Fibroblast of skin of back (primary cell): ENCODE measurements around the gene SLC13A1. TPM values are rescaled to one million over a fixed set of nuclear protein-coding genes. Genes with fewer than 3 reads are reported as not detected.
"Not testable (repeated sequence)": the region's sequence is repeated elsewhere in the genome, so short reads cannot be mapped to it uniquely, and the experiment has no call there.

ENCODE experiments used
- DNase-seq: peaks from one replicate; pipeline ENCODE4 v3.0.0-alpha.2; 2013
- polyA plus RNA-seq, 2 experiments: library from polyadenylated mRNA; unstranded; fragments of 120-200 nt; gene quantifications; one replicate each; pipeline ENCODE4 v1.2.1, GENCODE V29; 2013; ENCODE audit not compliant: insufficient read length in 2 of 2

The SLC13A1 gene, protein sequence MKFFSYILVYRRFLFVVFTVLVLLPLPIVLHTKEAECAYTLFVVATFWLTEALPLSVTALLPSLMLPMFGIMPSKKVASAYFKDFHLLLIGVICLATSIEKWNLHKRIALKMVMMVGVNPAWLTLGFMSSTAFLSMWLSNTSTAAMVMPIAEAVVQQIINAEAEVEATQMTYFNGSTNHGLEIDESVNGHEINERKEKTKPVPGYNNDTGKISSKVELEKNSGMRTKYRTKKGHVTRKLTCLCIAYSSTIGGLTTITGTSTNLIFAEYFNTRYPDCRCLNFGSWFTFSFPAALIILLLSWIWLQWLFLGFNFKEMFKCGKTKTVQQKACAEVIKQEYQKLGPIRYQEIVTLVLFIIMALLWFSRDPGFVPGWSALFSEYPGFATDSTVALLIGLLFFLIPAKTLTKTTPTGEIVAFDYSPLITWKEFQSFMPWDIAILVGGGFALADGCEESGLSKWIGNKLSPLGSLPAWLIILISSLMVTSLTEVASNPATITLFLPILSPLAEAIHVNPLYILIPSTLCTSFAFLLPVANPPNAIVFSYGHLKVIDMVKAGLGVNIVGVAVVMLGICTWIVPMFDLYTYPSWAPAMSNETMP
- not detected for polyA plus RNA-seq (2013, experiment 1 of 2; ENCODE audit: insufficient read length)
- polyA plus RNA-seq (2013, experiment 2 of 2; ENCODE audit: insufficient read length) = not detected

DNA sequence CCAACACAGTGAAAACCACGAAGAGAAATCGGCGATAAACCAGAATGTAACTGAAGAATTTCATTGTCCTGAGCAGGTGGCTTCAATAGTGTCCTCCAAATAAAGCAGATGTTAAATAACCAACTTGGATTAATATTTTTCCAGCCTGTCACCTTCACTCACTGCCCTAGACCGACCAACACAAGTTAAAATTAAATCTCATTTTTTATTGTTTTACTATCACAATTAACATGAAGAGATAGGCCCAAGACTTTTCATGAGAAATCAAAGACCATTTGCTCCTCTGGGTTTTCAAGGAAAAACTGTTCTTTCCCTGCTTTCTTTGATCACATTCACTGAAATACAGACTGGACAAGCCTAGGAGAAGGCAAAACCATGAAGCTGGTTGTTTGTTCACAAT, at the start of gene SLC13A1:
Gene SLC13A1 (minus strand): TSS at position 87 of the 400 bp plus-strand sequence. CDS start 23 bp downstream, at position 64.
- no peak for DNase-seq

DNA sequence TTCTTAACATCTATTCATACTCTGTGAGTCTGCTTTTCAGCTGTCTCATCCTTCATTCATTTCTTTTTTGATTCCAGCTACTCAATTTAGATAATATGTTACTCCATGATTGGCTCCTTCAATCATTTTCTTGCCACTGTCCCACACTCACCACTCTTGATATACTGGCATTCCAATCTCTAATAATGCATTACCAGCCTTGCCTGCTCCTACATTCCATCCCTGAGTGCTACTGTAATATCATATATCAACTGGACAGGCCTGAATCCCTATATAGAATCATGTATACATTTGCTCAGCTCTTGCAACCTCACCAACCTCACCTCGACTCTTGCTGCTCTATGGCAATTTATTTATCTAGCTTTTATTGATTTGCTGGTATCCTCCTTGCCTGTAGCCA, 45.0 kb upstream of the SLC13A1 start:
- DNase-seq = no peak

DNA sequence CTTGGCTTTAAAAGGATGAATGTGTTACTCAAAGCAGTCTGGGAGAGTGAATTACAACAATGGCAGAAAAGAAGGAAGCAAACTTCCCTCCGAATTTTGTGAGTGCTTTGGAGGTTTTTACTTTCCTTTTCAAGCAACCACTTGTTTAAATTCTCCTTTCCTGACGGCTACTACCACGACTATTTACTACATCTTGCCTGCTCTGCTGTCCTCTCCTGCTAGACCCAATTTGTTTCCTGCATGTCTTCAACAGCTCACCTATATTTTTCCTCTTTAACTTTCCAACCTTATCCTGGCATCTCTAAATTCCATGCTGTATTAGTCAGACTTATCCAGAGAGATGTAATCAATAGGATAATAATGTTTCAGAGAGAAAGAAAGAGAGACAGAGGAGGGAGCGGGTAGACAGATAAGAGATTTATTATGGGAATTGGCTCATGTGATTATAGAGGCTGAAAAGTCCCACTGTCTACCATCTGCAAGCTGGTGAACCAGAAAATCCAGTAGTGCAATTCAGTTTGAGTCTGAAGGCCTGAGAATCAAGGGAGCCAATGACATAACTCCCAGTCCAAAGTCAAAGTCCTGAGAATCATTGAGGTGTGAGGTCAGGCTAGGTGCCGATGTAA, 42.8 kb upstream of the SLC13A1 start:
- no peak for DNase-seq

DNA sequence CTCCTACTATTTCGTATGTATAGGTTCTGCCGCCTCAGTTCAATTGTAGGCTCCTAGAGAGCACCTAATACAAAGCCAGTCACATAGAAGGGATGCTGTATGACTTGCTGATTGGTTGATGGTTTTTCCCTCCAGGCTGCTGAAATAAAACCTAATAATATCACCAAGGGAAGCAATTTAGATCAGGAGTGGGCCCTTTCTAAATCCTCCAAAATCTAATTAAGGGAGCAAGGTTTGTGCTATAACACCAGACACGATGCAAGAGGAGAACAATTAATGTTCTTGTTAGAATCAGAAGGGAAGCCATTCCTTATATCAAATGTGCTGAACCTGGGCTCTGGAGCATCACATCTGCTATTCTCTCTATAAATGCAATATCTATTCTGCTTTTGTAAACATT, 42.0 kb upstream of the SLC13A1 start:
- DNase-seq = no peak

DNA sequence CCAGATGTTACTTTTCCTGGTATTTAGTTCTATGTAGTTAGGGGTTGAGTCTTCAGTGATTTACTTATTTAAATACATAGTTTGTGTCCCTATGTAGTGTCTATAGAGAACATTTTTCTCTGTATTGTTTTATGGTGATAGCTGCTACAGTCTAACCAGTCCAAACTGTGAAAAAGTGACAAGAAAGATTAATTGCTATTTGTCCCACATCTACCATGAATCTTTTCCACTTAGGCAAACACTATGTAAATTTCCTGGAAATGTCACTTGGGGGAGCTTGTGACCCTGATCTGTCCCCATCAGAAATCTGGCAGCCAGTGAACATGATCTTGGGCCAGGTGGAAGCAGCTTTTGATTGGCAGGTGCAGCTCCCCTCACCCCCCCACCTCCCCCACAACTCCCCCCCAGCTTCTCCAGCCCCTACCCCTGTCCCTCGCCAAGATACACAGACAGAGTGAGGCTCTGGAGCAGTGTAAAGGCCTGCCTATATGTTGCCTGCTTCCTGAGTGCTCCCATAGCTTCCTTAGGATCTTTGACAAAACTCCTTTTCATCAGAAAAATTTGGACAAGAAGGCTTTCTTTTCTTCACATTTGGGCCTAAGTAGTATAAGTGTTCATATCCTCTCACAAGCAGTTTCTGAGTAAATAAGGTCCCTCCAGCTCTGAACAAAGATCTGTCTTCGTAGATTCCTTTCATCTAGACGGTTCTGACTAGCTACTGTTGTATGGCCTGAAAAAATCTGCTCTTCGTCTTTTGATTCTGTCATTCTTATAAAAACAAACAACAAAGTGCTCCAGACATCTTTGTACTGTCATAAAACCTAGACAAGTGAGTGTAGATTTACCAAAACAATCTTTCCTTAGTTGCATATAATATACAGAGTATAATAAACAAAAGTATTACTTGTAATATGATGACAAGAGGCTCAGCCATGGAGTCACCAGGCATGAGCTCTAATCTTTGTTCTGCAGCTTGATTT, 31.5 kb upstream of the SLC13A1 start:
- no peak for DNase-seq

DNA sequence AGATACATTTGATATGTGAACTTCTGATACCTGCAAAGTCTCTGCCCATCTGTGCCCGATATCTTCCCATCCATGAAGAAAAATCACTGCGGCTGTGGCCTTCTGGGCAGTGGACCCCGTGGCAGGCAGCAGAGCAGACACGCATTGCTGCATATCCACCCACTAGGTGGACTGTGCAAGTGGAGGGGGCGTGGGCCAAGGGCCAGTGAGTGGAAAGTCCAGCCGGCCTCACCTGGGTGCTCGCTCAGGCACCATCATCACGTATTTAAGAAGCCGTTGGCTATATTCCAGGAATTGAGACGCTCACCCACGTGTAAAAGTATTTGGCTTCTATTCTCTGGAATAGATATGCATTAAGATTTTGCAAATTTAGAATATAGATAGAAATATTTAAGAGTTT, 30.8 kb upstream of the SLC13A1 start:
- no peak for DNase-seq

DNA sequence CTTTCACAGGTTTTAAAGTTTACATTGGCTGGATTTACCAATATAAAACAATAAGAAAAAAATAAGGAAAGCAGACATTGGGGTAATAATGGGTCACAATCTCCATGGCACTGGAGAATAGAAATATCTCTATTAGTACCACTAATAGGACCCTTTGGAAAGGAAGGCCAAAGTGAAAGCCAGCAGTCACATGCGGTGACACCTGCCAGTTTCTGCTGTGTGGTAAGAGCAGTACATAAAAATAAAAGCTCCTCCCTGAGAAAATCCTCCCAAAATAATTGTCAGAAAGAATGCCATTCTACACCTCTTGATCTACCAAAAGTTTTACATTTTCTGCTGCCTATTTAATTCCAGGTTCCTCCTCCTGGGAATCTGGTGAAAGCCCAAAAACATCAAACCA, 30.4 kb upstream of the SLC13A1 start:
- DNase-seq = no peak

DNA sequence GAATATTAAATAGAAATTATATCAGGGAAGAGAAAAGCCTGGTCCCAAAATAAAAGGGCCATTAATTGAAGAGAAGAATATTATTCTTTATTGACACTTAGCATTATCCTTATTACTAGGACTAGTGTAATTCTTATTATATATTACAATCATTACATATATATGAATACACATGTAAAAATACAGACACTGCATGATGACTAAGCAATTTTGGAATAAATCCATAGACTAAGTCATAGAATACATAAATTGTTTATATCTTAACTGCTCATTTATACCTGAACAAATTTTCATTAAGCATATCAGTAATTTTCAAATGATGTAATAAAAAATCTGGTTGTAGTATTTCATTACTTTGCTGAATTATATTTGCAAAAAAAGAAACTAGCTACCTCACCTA, 29.7 kb upstream of the SLC13A1 start:
- DNase-seq = no peak

DNA sequence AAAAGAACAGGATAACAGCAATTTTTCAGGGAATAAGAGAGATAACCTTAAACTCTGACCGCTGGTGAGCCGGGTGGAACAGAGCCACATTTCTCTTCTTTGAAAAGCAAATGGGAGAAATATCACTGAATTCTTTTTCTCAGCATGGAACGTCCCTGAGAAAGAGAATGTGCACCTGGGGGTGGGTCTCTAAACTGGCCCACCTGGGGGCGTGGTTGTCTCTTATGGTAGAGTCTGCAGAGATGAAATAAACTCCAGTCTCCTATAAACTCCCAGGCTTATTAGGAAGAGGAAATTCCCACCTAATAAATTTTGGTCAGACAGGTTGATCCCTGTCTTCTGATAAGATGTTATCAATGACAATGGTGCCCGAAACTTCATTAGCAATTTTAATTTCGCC, 27.9 kb upstream of the SLC13A1 start:
- not testable (repeated sequence) for DNase-seq

DNA sequence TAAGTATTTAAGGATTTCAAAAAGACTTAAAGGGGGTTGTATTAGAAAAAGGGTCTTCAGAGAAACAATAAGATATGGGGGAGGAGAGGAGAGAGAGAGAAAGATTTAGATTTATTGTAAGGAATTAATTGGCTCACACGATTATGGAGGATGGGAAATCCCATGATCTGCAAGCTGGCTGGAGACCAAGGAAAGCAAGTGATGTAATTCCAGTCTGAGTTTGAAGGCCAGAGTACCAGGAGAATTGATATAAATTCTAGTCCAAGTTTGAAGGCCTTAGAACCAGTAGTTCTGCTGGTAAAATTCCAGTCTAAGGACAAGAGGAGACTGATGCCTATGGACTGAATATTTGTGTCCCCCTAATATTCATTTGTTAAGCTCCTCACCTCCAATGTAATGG, 20.6 kb upstream of the SLC13A1 start:
- no peak for DNase-seq

DNA sequence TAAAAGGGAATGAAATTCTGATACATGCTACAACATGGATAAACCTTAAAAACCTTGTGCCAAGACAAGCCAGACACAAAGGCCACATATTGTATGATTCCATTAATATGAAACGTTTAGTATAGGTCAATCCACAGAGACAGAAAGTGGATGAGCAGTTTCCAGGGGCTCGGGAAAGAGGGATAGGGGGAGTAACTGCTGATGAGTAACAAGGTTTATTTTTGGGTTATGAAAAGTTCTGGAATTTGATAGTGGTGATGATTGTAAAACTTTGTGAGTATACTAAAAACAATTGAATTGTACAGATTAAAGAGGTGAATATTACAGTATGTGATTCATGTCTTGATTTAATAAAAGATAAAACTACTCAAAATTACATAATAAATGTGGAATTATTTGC, 19.1 kb upstream of the SLC13A1 start:
- peak; percentile 9 for DNase-seq

DNA sequence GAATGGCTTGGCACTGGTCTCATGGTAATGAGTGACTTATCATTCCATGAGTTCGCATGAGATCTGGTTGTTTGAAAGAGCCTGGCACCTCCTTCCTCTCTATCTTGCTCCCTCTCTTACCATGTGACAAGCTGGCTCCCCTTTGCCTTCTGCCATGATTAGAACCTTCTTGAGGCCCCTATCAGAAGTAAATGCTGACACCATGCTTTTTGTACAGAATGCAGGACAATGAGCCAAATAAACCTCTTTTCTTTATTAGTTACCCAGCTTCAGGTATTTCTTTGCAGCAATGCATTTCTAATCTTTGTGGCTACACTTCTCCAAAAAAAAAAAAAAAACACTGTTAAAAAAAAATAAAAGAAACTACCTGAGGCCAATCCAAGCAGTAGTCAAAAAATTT, 17.1 kb upstream of the SLC13A1 start:
- no peak for DNase-seq

DNA sequence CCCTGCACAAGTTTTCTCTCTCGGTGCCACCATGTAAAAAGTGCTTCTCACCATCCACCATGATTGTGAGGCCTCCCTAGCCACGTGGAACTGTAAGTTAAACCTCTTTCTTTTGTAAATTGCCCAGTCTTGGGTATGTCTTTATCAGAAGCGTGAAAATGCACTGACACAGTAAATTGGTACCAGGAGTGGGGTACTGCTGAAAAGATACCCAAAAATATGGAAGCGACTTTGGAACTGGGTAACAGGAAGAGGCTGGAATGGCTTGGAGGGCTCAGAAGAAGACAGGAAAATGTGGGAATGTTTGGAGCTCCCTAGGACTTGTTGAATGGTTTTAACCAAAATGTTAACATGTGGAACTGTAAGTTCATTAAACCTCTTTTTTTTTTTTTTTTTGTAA, 15.6 kb upstream of the SLC13A1 start:
- no peak for DNase-seq

DNA sequence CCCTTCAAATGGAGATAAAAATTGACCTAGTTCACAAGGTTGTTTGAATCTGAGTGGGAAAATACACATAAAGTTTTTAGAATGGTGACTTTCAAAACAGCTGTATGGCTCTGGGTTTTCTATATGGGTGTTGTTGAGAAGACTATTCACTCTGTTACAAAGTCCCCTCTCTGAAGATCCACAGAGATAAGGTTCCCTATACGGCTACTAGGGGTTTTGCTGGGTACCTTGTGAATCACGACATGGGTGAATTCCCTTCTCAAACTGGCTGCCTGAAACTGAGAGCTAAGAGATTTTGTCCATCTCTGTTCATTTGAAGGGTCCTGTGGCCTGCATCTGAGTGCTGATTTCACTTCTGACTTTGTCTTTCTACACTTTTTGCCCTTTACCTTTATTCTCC, 11.8 kb upstream of the SLC13A1 start:
- no peak for DNase-seq

DNA sequence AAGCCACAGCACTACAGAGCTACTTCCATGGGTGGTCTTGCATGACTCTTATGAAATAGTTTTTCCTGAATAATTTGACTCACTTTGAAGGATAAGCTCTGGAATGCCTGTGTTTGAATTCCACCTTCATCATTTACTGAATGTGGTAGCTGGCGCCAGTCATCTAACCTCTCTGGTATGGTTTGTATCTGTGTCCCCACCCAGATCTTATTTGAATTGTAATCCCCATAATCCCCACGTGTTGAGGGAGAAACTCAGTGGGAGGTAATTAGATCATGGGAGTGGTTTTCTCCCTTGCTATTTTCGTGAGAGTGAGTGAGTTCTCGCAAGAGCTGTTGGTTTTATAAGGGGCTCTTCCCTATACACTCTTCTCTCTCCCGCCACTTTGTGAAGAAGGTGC, 11.2 kb upstream of the SLC13A1 start:
- peak; percentile 34 for DNase-seq

DNA sequence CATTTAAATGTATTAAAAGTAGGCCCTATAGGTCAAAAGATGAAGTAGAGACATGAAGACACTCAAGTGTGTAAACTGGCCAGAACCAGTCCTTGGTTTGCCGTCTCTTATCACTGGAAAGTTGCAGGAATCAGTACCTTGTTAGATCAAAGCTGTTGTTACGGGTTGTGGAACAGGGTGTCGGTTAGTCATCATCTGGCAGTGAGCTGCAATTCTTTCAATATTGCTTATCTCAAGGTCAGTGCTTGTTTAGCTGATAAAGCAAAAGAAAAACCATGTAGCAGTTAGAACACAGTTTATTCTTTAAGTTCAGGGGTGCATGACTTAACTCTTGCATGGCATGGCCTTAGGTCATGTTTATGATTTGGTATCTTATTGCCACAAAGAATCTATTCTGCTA, 10.0 kb upstream of the SLC13A1 start:
- DNase-seq = no peak

DNA sequence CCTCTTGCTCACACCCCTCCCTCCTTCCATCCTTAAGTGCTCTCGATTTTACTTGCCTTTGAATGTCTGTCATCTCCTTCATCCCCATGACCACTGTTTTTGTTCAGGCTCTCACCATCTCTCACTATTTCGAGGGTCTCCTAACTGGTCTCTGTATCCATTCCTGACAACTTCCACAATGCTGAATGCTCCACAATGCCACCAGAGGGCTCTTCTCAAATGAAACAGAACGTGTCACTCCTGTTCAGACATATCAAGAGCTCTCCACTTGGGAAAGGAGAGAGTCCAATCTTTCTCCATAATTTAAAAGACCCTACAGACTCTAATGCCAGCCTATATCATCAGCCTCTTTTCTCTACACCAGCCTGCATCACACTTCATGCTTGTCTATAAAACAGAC, 9.0 kb upstream of the SLC13A1 start:
- no peak for DNase-seq

DNA sequence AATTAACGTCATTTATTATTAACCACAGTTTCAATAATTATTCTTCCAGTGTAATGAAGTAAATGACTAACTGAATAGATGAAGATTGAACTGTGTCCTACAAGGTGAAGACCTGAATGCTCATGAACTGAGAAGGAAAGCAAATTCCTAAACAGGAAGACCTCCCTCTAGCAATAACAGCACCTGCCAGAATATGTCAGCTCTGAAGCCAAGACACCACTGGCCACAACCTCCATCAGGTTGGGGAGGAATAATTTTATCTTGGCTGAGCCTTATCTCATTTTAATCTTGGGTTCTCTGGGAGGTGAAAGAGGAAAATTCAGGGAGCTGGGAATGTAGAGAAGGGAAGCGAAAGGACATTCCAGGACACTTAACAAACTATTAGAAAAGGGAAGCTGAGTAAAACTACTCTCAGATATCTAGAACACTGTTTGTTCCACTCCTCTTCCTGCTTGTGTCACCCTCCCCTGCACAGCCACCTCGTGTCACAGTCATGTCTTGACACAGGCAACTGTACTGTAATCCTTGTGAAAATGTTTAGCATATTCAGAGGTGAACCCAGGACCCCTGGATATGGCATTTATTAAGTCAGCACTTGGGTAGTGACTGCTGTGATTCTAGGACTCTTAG, 4.6 kb upstream of the SLC13A1 start:
- no peak for DNase-seq

DNA sequence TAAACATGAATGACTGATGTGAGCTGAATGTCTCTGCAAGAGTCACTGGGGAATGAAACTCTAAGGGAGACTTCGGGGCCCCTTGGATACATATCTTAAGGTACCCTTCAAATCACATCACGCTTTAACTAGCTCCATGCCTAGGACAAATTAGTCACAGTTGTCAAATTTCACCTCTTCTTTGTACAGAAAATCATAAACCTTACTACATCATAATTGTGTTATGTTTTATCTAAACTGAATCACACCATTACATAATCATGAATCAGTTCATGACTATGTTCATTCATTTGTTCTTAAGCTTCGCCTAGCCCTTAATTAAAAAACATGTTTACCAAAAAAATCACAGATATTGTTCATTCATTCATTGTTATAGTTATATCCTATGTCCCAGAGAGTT, 2.1 kb upstream of the SLC13A1 start:
- no peak for DNase-seq

DNA sequence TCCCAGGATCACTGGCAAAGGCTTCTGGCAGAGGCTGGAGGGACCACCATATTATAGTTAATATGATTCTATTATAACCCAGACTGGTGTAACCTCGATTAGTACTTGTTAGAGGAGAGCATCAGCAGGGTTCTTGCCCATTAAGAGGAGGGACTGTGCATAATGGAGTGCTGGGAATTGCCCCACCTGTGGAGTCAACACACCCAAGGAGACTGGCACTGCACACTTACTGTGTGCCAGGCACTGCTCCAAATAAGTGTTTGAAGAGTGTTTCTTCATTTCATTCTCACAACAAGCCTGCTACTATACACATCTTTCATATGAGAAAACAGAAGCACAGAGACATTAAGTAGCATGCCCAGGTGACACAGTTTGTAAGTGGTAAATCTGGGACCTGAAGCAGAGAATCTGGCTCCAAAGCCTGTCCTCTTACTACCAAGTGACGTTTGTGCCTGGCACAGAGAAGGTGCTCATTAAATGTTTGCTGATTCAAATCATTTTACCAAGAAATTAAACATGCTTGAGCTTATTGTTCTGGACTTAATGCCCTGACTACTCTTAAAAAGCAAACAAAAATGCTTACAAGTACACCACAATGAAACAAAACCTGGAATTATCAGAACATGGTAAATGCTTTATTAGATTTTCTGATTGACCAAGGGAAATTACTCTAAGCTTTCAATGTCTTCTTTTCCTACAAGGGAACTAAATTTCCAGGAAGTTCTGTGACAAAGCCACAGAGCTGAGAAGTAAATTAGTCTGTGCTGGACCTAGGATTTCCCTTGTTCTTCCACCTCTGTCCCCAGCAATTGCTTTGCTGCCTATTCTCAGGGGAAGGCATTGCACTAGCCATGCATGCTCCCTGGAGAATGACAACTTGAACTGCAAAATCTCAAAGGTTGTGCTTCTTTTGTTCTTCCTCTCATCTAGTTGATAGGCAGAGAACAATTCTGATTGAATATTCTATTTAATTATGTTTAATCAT, 809 bp downstream of the SLC13A1 start:
- DNase-seq = no peak

DNA sequence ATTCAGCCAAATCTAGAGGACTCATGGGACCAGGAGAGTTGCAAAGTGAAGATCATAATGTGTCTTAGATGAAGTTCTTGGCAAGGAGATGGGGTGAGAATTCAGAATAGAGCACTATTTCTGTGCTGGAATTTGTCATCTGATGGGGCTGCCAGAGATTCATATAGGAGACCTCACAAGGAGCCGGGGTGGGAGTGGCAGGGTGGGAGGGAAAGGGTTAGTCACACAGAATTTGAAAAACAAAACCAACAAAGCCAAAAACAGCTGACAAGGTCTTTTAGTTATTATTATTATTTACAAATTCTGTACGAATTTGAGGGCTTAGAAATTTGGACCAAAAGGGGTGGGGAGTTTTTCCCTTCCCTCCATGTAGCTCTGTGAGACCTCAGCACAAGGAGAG, 1.7 kb downstream of the SLC13A1 start:
- DNase-seq = no peak
